ENCODE data around the gene CHRNB1.

- TF ChIP-seq CTCF (conservative IDR thresholded peaks at IDR 0.05; ENCODE audit: low read length) (no peak), EZH2phosphoT487 (IDR thresholded peaks at IDR 0.05; ENCODE audit: borderline replicate concordance) (no peak)
Measured at GRCh38 chr17:7477392-7478275, 32.8 kb downstream of the CHRNB1 start.
